ENCODE data around the gene KATNB1.

GRCh38 chr16:57799600-57800199, 64.1 kb downstream of the KATNB1 start:
- no peak for TF ChIP-seq RAD21 (IDR thresholded peaks at IDR 0.05; ENCODE audit: low read length)
- no peak for TF ChIP-seq TCF12 (IDR thresholded peaks at IDR 0.05)
- TF ChIP-seq, protein P1, sequence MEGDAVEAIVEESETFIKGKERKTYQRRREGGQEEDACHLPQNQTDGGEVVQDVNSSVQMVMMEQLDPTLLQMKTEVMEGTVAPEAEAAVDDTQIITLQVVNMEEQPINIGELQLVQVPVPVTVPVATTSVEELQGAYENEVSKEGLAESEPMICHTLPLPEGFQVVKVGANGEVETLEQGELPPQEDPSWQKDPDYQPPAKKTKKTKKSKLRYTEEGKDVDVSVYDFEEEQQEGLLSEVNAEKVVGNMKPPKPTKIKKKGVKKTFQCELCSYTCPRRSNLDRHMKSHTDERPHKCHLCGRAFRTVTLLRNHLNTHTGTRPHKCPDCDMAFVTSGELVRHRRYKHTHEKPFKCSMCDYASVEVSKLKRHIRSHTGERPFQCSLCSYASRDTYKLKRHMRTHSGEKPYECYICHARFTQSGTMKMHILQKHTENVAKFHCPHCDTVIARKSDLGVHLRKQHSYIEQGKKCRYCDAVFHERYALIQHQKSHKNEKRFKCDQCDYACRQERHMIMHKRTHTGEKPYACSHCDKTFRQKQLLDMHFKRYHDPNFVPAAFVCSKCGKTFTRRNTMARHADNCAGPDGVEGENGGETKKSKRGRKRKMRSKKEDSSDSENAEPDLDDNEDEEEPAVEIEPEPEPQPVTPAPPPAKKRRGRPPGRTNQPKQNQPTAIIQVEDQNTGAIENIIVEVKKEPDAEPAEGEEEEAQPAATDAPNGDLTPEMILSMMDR (IDR thresholded peaks at IDR 0.05): no peak
- TF ChIP-seq NFIC (IDR thresholded peaks at IDR 0.05; ENCODE audit: borderline replicate concordance): no peak
- no peak for TF ChIP-seq PBX3 (IDR thresholded peaks at IDR 0.05)
